HG02678 (cell line): Measurements from ENCODE around the gene MRGPRD.

Experiments
- ATAC-seq: cut with Tn5 transposase; IDR thresholded peaks from one replicate; pipeline ENCODE4 v1.9.1; 2021; ENCODE audit warnings: mild to moderate bottlenecking, moderate library complexity; ENCODE audit not compliant: unreplicated experiment

The MRGPRD gene

GRCh38 chr11:68933605-68934320 lies 47.0 kb downstream of the MRGPRD start:
- ATAC-seq = no peak

- no peak for ATAC-seq
Observed at GRCh38 chr11:68932933-68933577, 47.7 kb downstream of the MRGPRD start.

GRCh38 chr11:68932358-68932757 lies 48.4 kb downstream of the MRGPRD start:
- no peak for ATAC-seq

- ATAC-seq = no peak
Observed at GRCh38 chr11:68931911-68932310, 48.9 kb downstream of the MRGPRD start.

GRCh38 chr11:68930991-68931855 lies 49.6 kb downstream of the MRGPRD start:
- no peak for ATAC-seq
